Epithelial cell of esophagus (primary cell): ENCODE data around the gene KCNIP1.

Experiments
- DNase-seq: peaks from one replicate; pipeline ENCODE4 v3.0.0; 2010; ENCODE audit warnings: low read depth
- H3K4me3 ChIP-seq: 2 replicates; pipeline ENCODE4 v1.5.1; 2011; ENCODE audit warnings: mild to moderate bottlenecking, low read length, control low read depth
- CTCF ChIP-seq: IDR thresholded peaks from 2 replicates; pipeline ENCODE4 v1.5.1; 2011; ENCODE audit warnings: low read depth, mild to moderate bottlenecking, low read length, control low read depth, inconsistent platforms; ENCODE audit not compliant: insufficient read depth; ENCODE audit errors: missing control alignments

KCNIP1 gene

GRCh38 chr5:170644501-170644900, 140.7 kb downstream of the KCNIP1 start:
- no peak for TF ChIP-seq CTCF
- no peak overlapping the region for H3K4me3 ChIP-seq
- no peak for DNase-seq

GRCh38 chr5:170648541-170648940, 144.7 kb downstream of the KCNIP1 start:
- no peak overlapping the region for H3K4me3 ChIP-seq
- no peak for TF ChIP-seq CTCF
- DNase-seq: peak; percentile 37

- DNase-seq: no peak
- H3K4me3 ChIP-seq: no peak overlapping the region
- no peak for TF ChIP-seq CTCF
These were observed 147.0 kb downstream of the KCNIP1 start for GRCh38 chr5:170650850-170651249.

- DNase-seq: no peak
- no peak overlapping the region for H3K4me3 ChIP-seq
- no peak for TF ChIP-seq CTCF
These were observed 147.9 kb downstream of the KCNIP1 start for GRCh38 chr5:170651604-170652277.

- no peak for DNase-seq
- no peak for TF ChIP-seq CTCF
- H3K4me3 ChIP-seq: no peak overlapping the region
These were observed 151.7 kb downstream of the KCNIP1 start for GRCh38 chr5:170655476-170655875.

GRCh38 chr5:170655920-170656319, 152.1 kb downstream of the KCNIP1 start:
- no peak for TF ChIP-seq CTCF
- no peak overlapping the region for H3K4me3 ChIP-seq
- no peak for DNase-seq

GRCh38 chr5:170656346-170656745, 152.5 kb downstream of the KCNIP1 start:
- H3K4me3 ChIP-seq: no peak overlapping the region
- no peak for TF ChIP-seq CTCF

More at GRCh38 chr5:170656346-170656745, 152.5 kb downstream of the KCNIP1 start:
- DNase-seq: no peak
